Globus pallidus (tissue), 1 donor: Measurements from ENCODE around the gene MOCS2.

Experiments used
- DNase-seq: peaks from one replicate; pipeline ENCODE4 v3.0.0-alpha.2; 2015; ENCODE audit warnings: low spot score

MOCS2 gene

DNA sequence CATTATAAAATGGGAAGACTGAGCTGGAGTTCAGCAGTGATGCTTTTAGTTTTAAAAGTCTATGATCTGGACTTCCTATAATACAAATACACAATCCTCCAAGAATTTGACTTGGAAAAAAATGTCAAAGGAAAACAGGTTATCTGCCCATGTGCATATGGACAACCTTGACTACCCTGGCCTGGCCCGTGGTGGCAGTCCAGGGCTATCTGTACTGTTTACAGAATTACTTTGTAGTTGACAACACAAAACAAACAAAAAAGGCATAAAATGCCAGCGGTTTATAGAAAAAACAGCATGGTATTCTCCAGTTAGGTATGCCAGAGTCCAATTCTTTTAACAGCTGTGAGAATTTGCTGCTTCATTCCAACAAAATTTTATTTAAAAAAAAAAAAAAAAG lies 17.3 kb downstream of the MOCS2 start:
- no peak for DNase-seq

DNA sequence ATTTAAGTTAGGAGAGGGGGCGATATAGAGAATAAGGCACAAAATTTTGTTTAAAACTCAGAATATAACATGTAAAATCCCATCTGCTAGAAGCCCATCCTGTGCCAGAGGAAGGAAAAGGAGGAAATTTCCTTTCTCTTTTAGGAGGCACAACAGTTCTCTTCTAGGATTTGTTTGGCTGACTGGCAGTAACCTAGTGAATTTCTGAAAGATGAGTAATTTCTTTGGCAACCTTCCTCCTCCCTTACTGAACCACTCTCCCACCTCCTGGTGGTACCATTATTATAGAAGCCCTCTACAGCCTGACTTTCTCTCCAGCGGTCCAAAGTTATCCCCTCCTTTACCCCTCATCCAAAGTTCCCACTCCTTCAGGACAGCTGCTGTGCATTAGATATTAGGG lies 18.3 kb downstream of the MOCS2 start:
- DNase-seq: no peak

DNA sequence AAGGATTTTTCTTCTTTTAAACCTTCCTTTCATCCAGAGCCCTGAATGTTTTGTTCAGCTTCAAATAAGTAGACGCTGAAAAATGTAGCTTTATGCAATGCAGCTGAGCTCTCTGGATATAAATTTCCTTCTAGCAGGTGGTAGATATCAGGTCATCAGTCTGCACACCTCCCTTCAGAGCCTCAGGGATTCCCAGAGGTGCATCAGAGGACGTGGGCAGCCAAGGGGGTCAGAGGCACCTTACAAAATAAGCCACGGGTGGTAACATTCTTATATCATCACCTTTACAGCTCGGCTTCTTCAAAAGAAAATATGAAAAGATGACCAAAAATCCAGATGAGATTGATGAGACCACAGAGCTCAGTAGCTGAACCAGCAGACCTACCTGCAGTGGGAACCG lies 19.3 kb downstream of the MOCS2 start:
- DNase-seq: no peak

DNA sequence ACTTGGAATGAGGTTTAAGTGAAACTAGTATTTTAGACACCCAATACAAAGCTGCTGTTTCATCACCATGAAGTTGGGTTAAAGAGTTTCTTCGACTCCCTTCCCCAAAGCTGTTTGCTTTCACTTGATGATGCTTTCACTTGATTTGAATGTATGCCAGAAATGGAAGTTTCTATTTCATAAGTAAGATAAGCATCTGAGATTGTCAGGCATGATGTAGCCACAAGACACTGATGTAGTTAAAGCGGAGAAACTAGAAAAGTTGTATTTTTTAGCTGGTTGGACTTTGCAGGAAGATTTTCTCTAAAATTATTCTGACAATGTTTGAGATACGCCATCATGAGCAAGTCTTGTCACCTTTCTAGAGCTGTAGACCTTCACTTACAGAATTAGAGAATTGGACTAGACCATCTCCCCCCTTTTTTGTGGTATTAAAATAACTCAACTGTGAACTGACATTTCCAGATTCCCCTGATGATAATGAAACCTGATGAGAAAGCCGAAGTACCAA lies 20.0 kb downstream of the MOCS2 start:
- no peak for DNase-seq

DNA sequence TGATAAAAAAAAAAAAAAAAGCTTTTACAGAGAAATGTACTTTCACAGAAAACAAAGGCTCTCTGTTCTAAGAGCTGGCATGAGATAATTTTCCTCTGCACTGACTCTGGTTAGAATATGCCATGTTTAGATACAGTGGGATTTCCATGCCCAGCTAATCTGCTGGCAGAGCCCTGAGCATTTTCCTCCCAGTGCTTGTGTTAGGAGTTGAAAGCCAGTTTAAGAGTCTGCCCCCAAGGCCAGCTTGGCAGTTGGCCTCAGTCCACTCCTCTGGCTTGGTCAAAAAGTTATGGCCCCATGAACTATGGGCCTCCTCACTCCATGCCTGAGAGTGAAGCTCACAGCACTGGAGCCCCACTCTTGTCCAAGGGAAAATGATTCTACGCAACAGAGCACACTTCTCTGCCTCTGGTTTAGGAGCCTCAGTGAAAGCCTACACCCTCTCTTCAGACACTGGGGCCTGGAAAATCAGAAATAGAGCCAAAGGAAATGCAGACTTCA lies 21.9 kb downstream of the MOCS2 start:
- DNase-seq: peak; percentile 97

DNA sequence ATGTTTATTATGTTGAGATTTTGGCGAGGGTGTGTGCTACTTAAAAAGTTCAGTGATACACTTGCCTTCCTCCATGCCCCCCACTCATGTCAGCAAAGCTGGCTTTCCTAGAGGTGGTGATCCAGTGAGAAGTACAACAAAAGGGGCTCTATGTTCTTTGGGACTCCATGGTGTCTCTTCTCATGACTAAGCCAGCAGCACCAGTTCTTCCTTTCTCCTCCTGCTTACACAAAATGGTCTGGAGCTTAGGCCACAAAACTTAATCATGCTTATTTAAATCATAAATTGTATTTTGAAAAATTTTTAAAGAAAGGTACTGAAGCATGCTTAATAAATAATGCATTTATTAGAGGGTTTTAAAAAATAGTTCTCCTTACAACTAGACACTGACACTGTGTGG lies 22.4 kb downstream of the MOCS2 start:
- DNase-seq: no peak

DNA sequence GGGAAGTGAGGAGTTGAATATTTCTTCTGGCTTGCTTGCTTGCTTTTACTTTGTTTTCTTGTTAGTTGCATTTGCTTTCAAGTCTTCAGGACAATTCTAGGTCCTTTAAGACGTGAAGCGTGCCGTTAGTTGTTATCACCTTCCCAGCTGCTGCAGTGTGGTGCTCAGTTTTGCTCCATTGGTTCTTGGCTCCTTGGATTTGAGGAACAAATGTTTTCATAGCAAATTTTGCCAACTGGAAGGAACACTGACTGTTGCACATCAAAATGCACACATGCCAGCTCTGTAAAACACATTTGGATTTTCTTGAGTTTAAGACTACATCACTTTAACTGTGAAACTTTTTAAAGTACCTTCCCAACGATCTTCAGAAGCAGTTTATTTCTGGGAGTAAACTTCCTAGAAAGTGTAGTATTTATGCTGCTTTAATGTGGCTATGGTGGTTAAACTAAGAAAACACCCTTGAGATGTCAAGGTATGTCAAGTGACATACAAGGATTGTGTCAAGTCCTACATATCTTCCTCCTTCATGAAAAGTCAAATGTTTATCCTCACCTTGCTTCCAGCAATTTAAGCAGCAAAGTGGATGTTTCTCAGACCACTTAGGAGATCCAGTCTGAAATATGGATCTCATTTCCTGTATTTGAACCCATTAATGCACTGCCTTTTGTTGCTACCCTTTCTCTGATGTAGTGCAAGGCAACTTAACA lies 24.9 kb downstream of the MOCS2 start:
- DNase-seq: no peak

DNA sequence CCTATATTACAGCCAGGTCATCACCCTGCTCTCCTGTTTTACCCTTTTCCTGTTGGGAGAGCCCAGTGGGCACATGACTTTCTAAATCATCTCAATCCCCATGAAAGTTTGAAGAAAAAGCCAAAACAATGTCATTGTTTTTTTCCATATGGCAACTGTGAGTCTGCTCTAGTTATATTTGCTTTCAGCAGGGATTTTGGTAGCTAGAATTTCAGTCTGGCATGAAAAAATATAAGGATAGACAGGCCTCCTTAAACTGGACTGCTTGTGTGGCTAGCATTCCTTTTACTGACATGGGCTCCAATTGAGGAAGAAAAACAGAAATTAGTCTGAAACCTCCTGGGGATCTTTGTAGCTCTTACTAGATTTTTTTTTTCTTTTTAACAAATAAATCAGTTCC lies 25.6 kb downstream of the MOCS2 start:
- DNase-seq: no peak

DNA sequence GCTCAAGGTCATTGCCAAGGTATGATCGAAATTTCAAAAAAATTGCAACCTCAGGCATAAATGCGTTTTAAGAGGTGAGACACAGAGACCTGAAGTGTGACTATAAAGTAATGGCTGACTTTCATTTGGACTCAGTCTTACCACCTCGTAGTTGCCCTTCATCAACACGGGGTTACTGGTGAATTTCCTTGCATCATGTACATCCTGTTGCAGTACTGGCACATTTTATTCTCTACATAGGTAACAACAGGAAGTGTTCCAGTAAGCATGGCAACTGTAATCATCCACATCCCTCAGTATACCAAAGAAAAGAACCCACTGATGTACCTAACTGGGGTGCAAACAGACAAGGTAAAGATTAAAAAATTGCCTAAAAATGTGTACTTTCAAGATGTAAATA lies 29.3 kb downstream of the MOCS2 start:
- no peak for DNase-seq

DNA sequence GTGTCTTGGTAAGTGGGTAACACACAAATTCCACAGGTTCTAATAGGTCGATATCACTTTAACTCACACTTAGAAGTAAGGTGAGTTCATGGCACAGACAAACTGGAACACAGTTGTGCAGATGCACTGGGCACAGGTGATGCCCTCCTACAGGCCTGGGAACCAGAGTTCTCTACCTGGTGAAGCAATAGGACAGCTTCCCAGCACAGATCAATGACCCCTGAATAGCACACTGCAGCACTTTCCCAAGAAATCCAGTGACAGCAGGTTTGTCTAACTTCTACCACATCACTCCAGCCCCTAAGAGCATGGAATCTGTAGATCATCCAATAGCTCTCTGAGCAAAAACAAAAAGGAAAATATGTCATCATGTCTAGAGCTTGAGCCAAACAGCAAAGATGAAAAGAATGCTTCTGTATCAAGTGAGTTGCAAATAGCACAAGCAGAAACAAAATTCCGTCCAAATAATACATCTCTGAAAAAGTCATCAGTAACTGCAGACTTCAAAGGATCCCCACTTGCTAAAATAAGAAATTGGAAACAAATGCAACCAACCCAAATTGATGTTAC lies 33.5 kb downstream of the MOCS2 start:
- DNase-seq: no peak

DNA sequence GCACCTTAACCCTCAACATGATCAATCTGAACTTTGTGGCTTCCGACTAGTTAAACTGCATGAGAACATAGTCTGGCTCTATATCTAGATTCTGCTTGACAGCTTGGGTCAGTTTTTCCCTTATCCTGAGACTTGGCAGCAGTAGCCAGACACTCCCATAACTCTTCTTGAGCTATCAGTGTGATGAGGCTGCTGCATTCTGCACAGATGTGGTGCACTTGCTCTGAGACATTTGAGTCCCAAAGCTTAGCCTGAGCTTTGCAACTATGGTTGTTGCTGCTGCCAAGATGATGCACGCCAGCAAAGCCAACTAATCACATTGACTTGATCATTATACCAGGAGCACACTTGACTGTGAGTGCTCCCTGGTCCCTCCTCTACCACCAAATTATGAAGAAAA lies 36.2 kb downstream of the MOCS2 start:
- no peak for DNase-seq

DNA sequence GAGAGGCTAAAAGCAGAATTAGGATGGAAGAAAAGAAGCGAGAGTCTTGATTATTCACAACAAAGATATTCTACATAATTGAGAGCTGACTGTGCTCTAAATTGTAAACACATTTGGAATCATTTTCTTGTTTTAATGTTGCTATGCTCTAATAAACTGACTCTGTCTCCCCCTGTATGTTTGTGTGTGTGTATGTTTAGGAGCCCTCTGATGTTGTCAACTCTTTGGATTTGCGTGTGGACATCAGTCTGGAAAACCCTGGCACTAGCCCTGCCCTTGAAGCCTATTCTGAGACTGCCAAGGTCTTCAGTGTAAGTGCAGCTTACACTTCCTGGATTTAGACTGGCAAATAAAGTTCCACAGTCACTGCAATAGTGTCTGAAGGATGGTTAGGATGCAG lies 37.8 kb downstream of the MOCS2 start:
- DNase-seq: no peak

DNA sequence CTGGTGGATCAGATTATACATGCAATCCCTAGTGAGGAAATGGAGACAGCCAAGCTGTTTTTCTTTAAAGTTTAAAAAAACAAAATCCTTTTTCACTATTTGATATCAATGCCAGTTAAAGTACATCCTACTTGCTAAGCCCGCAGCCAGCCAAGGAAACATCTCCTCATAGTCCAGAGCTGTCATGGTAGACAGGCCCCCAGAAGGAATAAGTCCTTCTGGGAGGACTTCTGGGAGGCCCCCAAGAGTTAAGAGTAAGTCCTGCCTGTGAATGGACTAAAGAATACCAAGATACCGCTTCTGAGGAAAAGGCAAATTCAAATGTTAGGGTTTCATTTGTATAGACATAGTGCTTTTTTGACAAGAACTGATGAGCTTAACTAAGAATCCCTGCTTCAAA lies 38.3 kb downstream of the MOCS2 start:
- DNase-seq: no peak

DNA sequence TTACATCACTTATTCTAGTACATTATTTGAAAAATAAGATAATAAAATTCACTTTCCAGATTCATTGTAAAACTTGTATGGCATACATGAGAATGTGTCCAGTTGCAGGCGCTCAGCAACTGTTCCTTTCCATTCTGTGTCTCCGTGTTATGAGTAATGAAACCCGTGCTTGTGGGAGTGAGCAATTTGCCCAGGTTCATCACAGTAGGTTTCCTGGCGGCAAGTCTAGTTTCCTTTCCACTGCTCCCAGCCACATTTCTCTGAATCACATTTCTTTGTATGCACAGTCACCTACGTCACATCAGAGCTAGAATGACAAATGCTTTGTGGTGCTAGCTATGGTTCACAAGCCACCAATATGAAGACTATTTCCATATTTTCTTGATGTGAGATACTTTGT lies 39.9 kb downstream of the MOCS2 start:
- no peak for DNase-seq

DNA sequence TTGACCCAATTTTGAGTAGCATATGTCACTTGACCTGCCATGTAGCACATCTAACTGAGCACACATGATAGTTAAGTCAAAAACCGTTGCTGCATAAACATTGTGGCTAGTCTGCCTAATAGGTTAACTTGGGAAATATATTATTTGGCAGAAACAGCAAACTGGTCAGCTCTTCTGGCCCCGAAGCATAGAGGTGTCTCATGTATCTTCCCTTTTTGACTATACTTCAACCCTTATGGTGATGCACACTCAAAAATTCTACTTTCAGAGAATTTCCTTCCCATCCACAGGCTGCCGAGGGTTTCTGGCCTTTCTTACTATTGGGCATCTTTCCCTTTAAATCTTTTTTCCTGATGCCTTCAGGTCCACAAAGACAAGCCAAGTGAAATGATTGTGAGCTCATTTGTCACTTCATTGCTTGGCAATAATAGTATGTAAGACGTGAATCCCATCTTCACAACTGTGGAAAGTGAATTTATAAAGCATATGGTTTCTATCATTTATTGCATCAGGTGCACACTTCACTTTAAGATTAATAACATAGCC lies 41.2 kb downstream of the MOCS2 start:
- no peak for DNase-seq

DNA sequence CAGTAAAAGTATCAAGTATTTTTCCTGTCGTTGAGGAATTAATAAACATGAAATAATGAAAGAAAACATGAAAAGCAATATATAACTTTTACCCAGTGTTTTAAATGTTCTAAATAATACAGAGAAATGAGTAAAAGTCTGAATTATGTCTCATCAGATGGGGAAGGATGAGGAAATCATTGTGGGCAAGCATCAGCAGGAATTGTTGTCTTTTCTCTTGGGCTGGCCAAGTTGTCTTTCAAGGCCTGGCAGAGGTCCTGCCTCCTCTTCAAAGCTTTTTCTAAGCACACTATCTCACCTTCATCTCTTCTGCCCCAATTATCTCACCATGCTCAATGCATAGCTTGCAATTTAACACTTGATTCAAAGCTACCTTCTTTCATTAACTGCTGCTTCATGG lies 41.9 kb downstream of the MOCS2 start:
- DNase-seq: no peak

DNA sequence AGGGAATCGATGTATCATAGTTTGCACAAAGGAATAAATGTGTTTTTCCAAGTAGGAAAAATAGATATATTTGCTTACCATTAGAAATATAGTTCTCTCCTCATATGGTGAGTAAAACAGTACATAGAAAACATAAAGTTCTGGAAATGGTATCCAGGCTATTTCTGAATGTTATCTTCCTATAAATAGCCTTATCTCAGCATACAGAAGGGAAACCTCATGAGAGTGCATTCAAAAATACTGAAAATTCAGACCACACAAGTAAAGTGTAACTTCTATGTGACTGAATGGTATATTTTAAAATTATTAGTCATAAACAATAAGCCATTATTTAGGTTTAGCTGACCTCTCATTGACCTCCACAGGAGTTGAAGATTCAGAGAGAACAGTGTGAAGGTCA lies 43.5 kb downstream of the MOCS2 start:
- no peak for DNase-seq

DNA sequence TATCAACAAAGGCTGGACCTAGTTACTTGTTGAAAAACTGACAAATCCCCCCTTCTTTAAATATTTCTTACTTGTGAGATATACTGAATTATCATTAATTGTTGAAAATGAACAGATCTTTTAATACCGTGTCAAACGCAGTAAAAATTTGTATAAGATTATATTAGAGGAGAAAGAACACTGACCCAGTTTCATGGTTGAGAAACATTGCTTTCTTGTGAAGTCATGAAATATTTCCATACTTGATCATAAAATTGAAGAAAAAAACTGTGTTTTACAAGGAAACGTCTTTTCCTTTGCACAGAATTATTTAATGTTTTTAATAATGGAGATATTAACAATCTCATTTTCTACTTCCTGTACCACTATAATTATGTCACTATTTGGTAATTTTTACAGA lies 45.8 kb downstream of the MOCS2 start:
- DNase-seq: no peak

DNA sequence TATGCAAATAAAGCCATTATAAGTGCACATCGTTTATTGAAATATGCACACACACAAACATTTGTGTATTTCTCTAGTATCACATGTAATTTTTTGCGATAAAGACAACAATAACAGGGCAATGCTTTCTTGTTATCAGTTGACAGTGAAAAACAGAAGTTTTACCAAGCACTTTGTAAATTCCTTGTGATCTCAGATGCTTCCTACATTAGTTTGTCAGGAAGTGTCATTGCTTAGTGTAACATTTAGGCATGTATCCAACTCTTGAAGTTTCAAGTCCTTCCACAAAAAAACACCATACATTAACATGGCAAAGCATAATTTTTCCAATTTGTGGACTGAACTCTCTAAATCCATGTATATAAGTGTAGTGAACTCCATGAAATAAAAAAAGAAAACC lies 46.4 kb downstream of the MOCS2 start:
- DNase-seq: no peak

DNA sequence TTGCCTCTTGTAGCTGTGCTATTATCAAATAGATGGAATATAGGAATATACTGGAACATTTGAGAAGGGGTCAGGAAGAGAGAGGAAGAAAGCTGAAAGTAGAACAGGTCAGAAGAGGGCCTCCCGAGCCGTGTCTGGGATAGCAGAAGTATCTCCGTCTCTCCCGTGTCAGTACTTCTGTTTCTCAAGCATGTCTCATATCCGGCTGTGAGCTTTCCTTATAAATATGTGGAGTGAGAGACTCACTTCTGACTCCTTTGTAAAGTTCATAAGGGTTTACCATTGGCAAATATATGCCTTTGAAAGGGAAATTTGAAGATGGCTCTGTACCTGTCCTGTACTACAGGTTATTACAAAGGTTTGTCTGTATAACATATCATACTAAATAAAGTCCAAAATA lies 50.3 kb downstream of the MOCS2 start:
- no peak for DNase-seq

DNA sequence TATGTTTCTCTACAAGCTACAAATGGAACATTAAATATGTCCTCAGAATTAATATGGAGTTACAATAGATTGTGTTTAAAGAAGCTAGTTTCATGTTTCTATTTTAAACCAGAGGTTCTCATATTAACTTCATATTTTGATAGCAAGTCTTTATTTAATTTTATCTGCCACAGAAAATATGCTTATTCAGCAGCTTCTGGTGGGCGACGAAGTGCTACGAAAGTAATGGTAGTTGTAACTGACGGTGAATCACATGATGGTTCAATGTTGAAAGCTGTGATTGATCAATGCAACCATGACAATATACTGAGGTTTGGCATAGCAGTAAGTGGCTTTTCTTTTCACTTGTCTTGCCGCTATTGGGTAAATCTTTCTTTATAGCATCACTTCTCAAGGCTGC lies 54.2 kb downstream of the MOCS2 start:
- no peak for DNase-seq

DNA sequence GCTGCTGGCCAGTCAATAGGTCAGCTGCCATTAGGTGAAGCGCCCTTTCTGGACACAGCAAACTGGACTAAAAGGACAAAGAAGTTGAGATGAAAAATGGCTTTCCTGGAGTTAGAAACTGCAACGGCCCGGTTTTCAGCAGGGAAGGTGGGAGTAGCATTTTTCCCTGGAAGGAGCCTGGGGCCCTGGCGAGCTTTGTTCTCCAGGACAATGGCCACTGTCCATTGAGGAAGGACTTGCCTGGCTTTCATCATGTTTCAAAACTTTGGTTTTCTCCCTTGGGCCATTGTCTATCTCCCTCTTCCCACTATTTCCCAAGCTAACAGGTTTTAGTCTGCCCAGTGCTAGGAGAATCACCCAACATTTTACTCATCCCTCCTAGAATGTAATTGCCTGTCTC lies 56.2 kb downstream of the MOCS2 start:
- no peak for DNase-seq

DNA sequence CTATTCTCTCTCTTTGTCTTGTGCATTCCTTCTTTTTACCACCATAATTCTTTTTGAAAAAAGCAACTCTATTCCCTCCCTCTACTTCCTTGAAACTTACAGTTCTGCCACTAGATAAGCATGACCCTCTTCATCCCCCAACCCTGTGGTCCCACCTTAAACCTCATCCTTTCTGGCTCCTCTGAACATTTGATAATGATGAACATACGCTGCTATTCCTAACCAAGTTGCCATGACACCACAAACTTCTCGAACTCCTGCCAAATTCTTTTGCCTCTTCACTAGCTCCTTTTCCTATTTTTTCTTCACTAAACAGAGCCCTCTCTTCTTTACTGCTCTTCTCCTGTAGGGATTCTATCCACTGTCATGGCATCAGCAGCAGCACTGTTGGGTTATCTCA lies 57.1 kb downstream of the MOCS2 start:
- no peak for DNase-seq

DNA sequence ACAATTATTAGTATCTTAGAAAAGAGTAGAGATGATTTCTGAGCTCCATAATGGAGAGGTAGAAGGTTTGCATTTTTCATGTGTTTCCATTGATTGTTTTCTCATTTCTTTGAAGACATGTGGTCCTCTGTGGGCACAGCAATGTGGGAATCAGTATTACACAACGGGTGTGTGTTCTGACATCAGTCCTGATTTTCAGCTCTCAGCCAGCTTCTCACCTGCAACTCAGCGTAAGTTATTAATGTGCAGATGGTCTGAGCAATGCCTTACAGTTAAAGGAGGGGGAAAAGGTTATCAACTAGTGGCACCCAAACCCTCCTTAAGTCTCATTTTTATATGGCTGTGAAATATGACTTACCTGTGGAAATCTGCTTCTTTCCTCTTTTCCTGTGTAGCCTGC lies 61.3 kb downstream of the MOCS2 start:
- no peak for DNase-seq
